ENCODE measurements around the gene DENND1C. TPM values are rescaled to one million over a fixed set of nuclear protein-coding genes. Genes with fewer than 3 reads are reported as not detected.

Gene DENND1C
- total and polyA plus RNA-seq, 2 donors from 2014 or later = 2.6 to 8.2 TPM

- FAIRE-seq (no peak), DNase-seq (no peak)
- Histone ChIP-seq H3K4me1 (ENCODE audit: control insufficient read depth in 2 of 3, insufficient read depth in 2 of 3, low read depth in 1 of 3, low read length in 3 of 3) (no peaks in the 10 kb centered on the region), H3K36me3 (ENCODE audit: control insufficient read depth in 2 of 3, insufficient read depth in 3 of 3, low read length in 3 of 3) (no peaks in the 10 kb centered on the region), H3K9ac (ENCODE audit: low read length in 3 of 3) (no peak overlapping the region), H3K9me3 (ENCODE audit: control insufficient read depth in 2 of 3, insufficient read depth in 1 of 3, low read length in 3 of 3) (no peaks in the 10 kb centered on the region), H3K4me3 (ENCODE audit: low read length in 3 of 3) (no peak overlapping the region), H3K27ac (ENCODE audit: low read depth in 2 of 2, low read length in 2 of 2) (no peak overlapping the region), H3K27me3 (ENCODE audit: control insufficient read depth, insufficient read depth, low read length) (no peaks in the 10 kb centered on the region)
- intact Hi-C loops (cut with DNase I) = no loop called here
- TF ChIP-seq CTCF (IDR thresholded peaks at IDR 0.05; ENCODE audit: borderline replicate concordance, extremely low read depth, insufficient read depth) = no peak
Observed at GRCh38 chr19:6439743-6440142, 41.8 kb downstream of the DENND1C start.

- no peak for FAIRE-seq
- TF ChIP-seq CTCF (IDR thresholded peaks at IDR 0.05; ENCODE audit: borderline replicate concordance, extremely low read depth, insufficient read depth) = no peak
- intact Hi-C loops (cut with DNase I) = no loop called here
- no peaks in the 10 kb centered on the region for H3K4me1 ChIP-seq (ENCODE audit: control insufficient read depth in 2 of 3, insufficient read depth in 2 of 3, low read depth in 1 of 3, low read length in 3 of 3)
- H3K27me3 ChIP-seq (ENCODE audit: control insufficient read depth, insufficient read depth, low read length) = no peaks in the 10 kb centered on the region
- no peak for DNase-seq
- no peak within 1 kb of the TSS for H3K9ac ChIP-seq (ENCODE audit: low read length in 3 of 3)
- no peak within 1 kb of the TSS for H3K27ac ChIP-seq (ENCODE audit: low read depth in 2 of 2, low read length in 2 of 2)
- no peaks in the 10 kb centered on the region for H3K36me3 ChIP-seq (ENCODE audit: control insufficient read depth in 2 of 3, insufficient read depth in 3 of 3, low read length in 3 of 3)
- H3K9me3 ChIP-seq (ENCODE audit: control insufficient read depth in 2 of 3, insufficient read depth in 1 of 3, low read length in 3 of 3) = no peaks in the 10 kb centered on the region
- no peak within 1 kb of the TSS for H3K4me3 ChIP-seq (ENCODE audit: low read length in 3 of 3)
Observed at GRCh38 chr19:6433663-6434062, 47.9 kb downstream of the DENND1C start, which contains the start of gene SLC25A41. Gene SLC25A41 (minus strand): TSS chr19:6433763. CDS start chr19:6433693, 70 bp downstream.

GRCh38 chr19:6433165-6433564 lies 48.4 kb downstream of the DENND1C start:
- H3K9me3 ChIP-seq (ENCODE audit: control insufficient read depth in 2 of 3, insufficient read depth in 1 of 3, low read length in 3 of 3) = no peaks in the 10 kb centered on the region
- no peaks in the 10 kb centered on the region for H3K27me3 ChIP-seq (ENCODE audit: control insufficient read depth, insufficient read depth, low read length)
- H3K27ac ChIP-seq (ENCODE audit: low read depth in 2 of 2, low read length in 2 of 2) = no peak overlapping the region
- no peaks in the 10 kb centered on the region for H3K4me1 ChIP-seq (ENCODE audit: control insufficient read depth in 2 of 3, insufficient read depth in 2 of 3, low read depth in 1 of 3, low read length in 3 of 3)
- intact Hi-C loops (cut with DNase I) = no loop called here
- H3K36me3 ChIP-seq (ENCODE audit: control insufficient read depth in 2 of 3, insufficient read depth in 3 of 3, low read length in 3 of 3) = no peaks in the 10 kb centered on the region
- no peak for FAIRE-seq
- H3K4me3 ChIP-seq (ENCODE audit: low read length in 3 of 3) = no peak overlapping the region
- H3K9ac ChIP-seq (ENCODE audit: low read length in 3 of 3) = no peak overlapping the region
- TF ChIP-seq CTCF (IDR thresholded peaks at IDR 0.05; ENCODE audit: borderline replicate concordance, extremely low read depth, insufficient read depth) = no peak
- no peak for DNase-seq

- Histone ChIP-seq H3K9me3 (ENCODE audit: control insufficient read depth in 2 of 3, insufficient read depth in 1 of 3, low read length in 3 of 3) (no peaks in the 10 kb centered on the region), H3K27ac (ENCODE audit: low read depth in 2 of 2, low read length in 2 of 2) (no peak overlapping the region), H3K36me3 (ENCODE audit: control insufficient read depth in 2 of 3, insufficient read depth in 3 of 3, low read length in 3 of 3) (no peaks in the 10 kb centered on the region), H3K9ac (ENCODE audit: low read length in 3 of 3) (no peak overlapping the region), H3K4me1 (ENCODE audit: control insufficient read depth in 2 of 3, insufficient read depth in 2 of 3, low read depth in 1 of 3, low read length in 3 of 3) (no peaks in the 10 kb centered on the region), H3K4me3 (ENCODE audit: low read length in 3 of 3) (no peak overlapping the region), H3K27me3 (ENCODE audit: control insufficient read depth, insufficient read depth, low read length) (no peaks in the 10 kb centered on the region)
- no peak for TF ChIP-seq CTCF (IDR thresholded peaks at IDR 0.05; ENCODE audit: borderline replicate concordance, extremely low read depth, insufficient read depth)
- peak in 1 of 5 donors; percentile 28 for DNase-seq
- FAIRE-seq = no peak
- intact Hi-C loops (cut with DNase I) = no loop called here
Observed at GRCh38 chr19:6431891-6432290, 49.7 kb downstream of the DENND1C start.
